ENCODE measurements around the gene GOLM1.

DNA sequence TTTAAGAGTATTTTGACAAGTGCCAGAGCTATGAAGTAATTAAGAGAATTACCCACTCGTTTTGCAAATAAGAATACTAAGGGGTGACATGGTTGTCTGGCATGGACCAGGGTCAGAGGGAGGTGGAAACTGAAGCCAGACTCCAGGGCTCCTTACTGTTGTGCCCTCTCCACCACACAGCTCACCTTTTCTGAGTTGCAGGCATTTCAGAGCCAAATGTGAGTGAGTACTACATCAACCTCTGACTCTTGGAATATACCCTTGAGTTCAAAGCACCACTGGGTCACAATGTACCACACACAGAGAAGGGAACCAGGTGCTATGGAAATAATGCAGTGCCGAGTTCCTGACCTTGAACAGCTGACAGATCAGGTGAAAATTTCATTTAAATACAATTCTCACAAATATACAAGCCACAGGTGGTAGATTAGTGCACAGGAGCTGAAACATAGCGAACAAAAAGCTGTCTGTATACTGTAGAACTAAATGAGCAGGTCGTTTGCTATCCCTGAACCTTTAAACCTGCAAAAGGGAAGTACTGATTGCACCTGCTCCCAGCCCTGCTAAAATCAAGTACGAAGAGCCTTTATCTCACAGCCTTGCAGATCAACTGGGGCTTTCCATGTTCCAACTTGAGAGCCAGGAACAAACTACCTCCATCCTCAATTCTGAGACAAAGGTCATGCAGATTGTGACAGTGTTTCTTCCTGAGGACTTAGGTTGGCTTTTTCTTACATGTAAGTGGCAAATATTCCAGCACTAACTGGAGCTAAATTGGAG is 57.0 kb downstream of the GOLM1 start:
- TF ChIP-seq, protein P1, sequence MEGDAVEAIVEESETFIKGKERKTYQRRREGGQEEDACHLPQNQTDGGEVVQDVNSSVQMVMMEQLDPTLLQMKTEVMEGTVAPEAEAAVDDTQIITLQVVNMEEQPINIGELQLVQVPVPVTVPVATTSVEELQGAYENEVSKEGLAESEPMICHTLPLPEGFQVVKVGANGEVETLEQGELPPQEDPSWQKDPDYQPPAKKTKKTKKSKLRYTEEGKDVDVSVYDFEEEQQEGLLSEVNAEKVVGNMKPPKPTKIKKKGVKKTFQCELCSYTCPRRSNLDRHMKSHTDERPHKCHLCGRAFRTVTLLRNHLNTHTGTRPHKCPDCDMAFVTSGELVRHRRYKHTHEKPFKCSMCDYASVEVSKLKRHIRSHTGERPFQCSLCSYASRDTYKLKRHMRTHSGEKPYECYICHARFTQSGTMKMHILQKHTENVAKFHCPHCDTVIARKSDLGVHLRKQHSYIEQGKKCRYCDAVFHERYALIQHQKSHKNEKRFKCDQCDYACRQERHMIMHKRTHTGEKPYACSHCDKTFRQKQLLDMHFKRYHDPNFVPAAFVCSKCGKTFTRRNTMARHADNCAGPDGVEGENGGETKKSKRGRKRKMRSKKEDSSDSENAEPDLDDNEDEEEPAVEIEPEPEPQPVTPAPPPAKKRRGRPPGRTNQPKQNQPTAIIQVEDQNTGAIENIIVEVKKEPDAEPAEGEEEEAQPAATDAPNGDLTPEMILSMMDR (IDR thresholded peaks at IDR 0.05; ENCODE audit: insufficient read depth, low read depth, low read length), result no peak
- TF ChIP-seq EZH2 (IDR thresholded peaks at IDR 0.05; ENCODE audit: insufficient read depth, low read length), result no peak
